GM12864 (cell line): ENCODE measurements around the gene UFD1.

Experiments
- DNase-seq: peaks from one replicate; pipeline ENCODE4 v3.0.0-alpha.2; 2011; ENCODE audit warnings: low read depth
- H3K4me3 ChIP-seq: 2 replicates; pipeline ENCODE4 v1.5.1; 2011; ENCODE audit warnings: mild to moderate bottlenecking, low read depth, low read length, control low read depth
- TF ChIP-seq, protein P1 (sequence below): IDR thresholded peaks from 2 replicates; pipeline ENCODE4 v1.5.1; 2011; ENCODE audit warnings: low read depth, mild to moderate bottlenecking, moderate library complexity, low read length, control low read depth, inconsistent platforms; ENCODE audit errors: missing control alignments

UFD1 gene

GRCh38 chr22:19456541-19456940 lies 22.5 kb downstream of the UFD1 start:
- TF ChIP-seq, protein P1, sequence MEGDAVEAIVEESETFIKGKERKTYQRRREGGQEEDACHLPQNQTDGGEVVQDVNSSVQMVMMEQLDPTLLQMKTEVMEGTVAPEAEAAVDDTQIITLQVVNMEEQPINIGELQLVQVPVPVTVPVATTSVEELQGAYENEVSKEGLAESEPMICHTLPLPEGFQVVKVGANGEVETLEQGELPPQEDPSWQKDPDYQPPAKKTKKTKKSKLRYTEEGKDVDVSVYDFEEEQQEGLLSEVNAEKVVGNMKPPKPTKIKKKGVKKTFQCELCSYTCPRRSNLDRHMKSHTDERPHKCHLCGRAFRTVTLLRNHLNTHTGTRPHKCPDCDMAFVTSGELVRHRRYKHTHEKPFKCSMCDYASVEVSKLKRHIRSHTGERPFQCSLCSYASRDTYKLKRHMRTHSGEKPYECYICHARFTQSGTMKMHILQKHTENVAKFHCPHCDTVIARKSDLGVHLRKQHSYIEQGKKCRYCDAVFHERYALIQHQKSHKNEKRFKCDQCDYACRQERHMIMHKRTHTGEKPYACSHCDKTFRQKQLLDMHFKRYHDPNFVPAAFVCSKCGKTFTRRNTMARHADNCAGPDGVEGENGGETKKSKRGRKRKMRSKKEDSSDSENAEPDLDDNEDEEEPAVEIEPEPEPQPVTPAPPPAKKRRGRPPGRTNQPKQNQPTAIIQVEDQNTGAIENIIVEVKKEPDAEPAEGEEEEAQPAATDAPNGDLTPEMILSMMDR = no peak

DNA sequence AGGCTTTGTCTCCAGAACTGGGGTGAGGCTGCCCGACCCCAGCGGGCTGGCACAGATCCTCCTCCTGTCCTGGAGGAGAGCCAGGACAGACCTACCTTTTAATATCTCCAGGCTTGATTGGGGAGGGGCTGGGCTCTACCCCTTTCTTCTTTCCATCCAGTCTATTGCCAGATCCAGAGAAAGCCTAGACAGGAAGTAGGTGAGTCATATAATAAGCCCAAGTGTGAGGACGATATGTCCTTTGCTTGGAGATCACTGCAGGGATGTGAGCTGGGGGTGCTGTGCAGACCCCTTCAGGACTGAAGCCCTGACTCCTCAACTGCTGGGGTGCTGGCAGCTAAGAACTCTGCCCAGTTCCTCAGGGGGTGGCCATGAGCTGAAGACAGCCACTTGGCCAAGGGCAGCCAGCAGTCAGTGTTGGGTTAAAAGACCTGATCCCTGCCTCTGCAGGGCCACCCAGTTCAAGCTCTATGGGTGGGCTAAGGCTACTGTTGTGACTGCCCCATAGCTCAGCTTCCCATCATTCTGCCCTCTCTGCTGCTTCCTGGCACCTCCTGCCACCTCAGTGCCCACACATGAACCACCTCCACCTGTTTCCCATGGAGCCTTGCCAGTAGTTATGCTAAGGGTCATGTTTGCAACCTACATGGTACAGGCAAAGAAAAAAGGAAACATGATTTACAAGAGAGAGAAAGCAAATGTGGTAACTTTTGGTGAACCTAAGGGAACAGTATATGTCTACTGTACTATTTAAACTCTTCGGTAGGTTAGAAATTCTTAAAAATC lies 23.2 kb downstream of the UFD1 start:
- no peak for DNase-seq
- TF ChIP-seq, protein P1 = no peak
- no peak overlapping the region for H3K4me3 ChIP-seq

More at GRCh38 chr22:19456541-19456940, 22.5 kb downstream of the UFD1 start:
- no peak overlapping the region for H3K4me3 ChIP-seq
- no peak for DNase-seq

- H3K4me3 ChIP-seq = no peak overlapping the region
- DNase-seq = no peak
- TF ChIP-seq, protein P1 = no peak
Observed at GRCh38 chr22:19455033-19455432, 24.0 kb downstream of the UFD1 start.

GRCh38 chr22:19454156-19454555 lies 24.8 kb downstream of the UFD1 start:
- no peak for DNase-seq
- no peak overlapping the region for H3K4me3 ChIP-seq

DNA sequence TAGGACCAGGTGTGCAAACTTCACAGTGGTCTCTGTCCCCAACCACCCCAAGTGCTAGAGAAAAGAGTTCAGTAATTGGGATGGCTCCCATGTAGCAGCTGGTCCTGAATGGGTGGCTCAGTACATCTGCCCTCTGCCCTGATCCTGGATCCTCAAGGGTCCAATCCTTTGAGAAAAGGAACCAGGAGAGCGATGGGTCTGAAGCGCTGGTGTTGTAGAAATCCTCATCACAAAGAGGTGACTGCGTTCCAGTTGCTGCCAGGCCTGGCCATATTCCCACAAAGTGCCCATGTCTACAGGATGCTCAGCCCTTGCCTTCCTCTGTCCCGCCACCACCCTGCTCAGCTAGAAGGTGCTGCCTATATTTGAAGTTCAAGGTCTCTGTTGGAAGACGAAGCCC lies 25.3 kb downstream of the UFD1 start:
- TF ChIP-seq, protein P1 = no peak
- no peak overlapping the region for H3K4me3 ChIP-seq
- DNase-seq = no peak

More at GRCh38 chr22:19454156-19454555, 24.8 kb downstream of the UFD1 start:
- TF ChIP-seq, protein P1 = no peak

- TF ChIP-seq, protein P1 = no peak
- H3K4me3 ChIP-seq = no peak overlapping the region
- no peak for DNase-seq
Observed at GRCh38 chr22:19451570-19451969, 27.4 kb downstream of the UFD1 start.

DNA sequence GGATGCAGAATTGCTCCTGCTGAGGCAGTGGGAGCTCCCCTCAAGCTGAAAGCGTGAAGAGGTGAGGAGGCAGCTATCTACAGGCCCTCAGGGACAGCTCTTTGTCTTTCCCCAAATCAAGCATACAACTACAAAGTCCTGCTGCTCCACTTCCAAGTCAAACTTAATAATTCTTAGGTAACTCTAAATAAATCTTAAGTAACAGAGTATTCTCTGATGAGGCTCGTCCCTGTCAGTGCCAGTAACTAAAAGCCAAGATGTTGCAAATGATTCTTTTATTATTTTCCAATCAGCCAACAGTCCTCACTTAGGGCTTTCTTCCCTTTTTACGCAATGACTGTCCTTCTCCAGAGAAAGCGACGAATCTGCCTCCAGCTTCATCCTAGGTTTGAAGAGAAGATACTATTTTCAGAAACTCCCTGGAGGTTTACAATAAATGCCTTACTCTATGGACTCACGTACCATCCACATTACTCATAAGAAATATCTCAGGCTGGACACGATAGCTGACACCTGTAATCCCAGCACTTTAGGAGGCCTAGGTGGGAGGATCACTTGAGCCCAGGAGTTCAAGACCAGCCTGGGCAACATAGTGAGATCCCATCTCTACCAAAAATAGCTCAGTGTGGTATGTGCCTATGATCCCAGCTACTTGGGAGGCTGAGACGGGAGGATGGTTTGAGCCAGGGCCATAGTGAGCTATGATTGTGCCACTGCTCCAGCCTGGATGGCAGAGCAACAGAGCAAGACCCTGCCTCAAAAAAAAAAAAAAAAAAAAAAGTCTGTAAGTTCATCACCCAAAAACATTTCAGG lies 28.4 kb downstream of the UFD1 start:
- no peak for DNase-seq
- TF ChIP-seq, protein P1 = no peak
- no peak overlapping the region for H3K4me3 ChIP-seq
